SK-N-SH (cell line): ENCODE data around the gene CAMK2D. TPM values are rescaled to one million over a fixed set of nuclear protein-coding genes. Genes with fewer than 3 reads are reported as not detected.

Experiments used
- CTCF ChIA-PET: fragments of 300-600, 350-600 bp; formaldehyde crosslinking; extraction: SDS; loops from one replicate; lab custom pipeline; 2021; lab: Yijun Ruan, JAX
- POLR2A ChIA-PET: fragments of 350-600 bp; sonication (Branson Sonifier 250); formaldehyde crosslinking; extraction: SDS; loops from one replicate; lab custom pipeline; 2020; ENCODE audit warnings: antibody characterized with exemption, inconsistent platforms; lab: Yijun Ruan, JAX
- DNase-seq: peaks from one replicate; pipeline ENCODE4 v3.0.0; 2012
- H2AFZ ChIP-seq: fragments of 200-600 bp; sonication (generic); 2 replicates; pipeline ENCODE4 v1.8.1; 2016; ENCODE audit warnings: antibody characterized with exemption, mild to moderate bottlenecking, low read depth
- H3F3A ChIP-seq: fragments of 200-600 bp; sonication (generic); replicated peaks from 2 replicates; pipeline ENCODE3; 2016; ENCODE audit warnings: antibody characterized with exemption, mild to moderate bottlenecking; ENCODE audit not compliant: insufficient read depth
- H3K27ac ChIP-seq, 2 experiments: fragments of 200-500 bp in 1 of 2; fragments of 200-600 bp in 1 of 2; sonication (Bioruptor generic) in 1 of 2; sonication (generic), shearing (Covaris generic) in 1 of 2; 2 replicates each; pipeline versions ENCODE4 v1.5.1 to v1.6.1; 2014 to 2016; ENCODE audit warnings: low read depth in 2 of 2, inconsistent platforms in 1 of 2, low read length in 1 of 2, mild to moderate bottlenecking in 1 of 2, mixed read lengths in 1 of 2
- H3K27me3 ChIP-seq: fragments of 200-600 bp; sonication (generic), shearing (Covaris generic); 2 replicates; pipeline ENCODE4 v1.6.1; 2016; ENCODE audit warnings: mixed run types; ENCODE audit not compliant: insufficient read depth
- H3K36me3 ChIP-seq, 2 experiments: fragments of 200-500 bp in 1 of 2; fragments of 200-600 bp in 1 of 2; sonication (Bioruptor generic) in 1 of 2; sonication (generic) in 1 of 2; replicated peaks in 1 of 2; 2 replicates each; pipeline versions ENCODE3 to v1.5.1; 2014 to 2016; ENCODE audit warnings: low read length in 1 of 2, mild to moderate bottlenecking in 1 of 2; ENCODE audit not compliant: insufficient read depth in 2 of 2, control insufficient read depth in 1 of 2
- H3K4me1 ChIP-seq, 2 experiments: fragments of 200-500 bp in 1 of 2; fragments of 200-600 bp in 1 of 2; sonication (Bioruptor generic) in 1 of 2; sonication (generic), shearing (Covaris generic) in 1 of 2; 2 replicates each; pipeline versions ENCODE4 v1.5.1 to v1.6.1; 2014 to 2016; ENCODE audit warnings: low read depth in 1 of 2, low read length in 1 of 2, mixed run types in 1 of 2; ENCODE audit not compliant: insufficient read depth in 2 of 2, control insufficient read depth in 1 of 2
- H3K4me2 ChIP-seq: fragments of 200-600 bp; sonication (generic), shearing (Covaris generic); 2 replicates; pipeline ENCODE4 v1.6.1; 2017; ENCODE audit warnings: mixed run types
- H3K4me3 ChIP-seq, 2 experiments: fragments of 200-500 bp in 1 of 2; fragments of 200-600 bp in 1 of 2; sonication (Bioruptor generic) in 1 of 2; sonication (generic), shearing (Covaris generic) in 1 of 2; 2 replicates each; pipeline versions ENCODE4 v1.5.1 to v1.8.1; 2014 to 2016; ENCODE audit warnings: low read depth in 2 of 2, inconsistent platforms in 1 of 2, low read length in 1 of 2, mild to moderate bottlenecking in 1 of 2, mixed read lengths in 1 of 2, moderate library complexity in 1 of 2
- H3K79me2 ChIP-seq: fragments of 200-600 bp; sonication (generic); 2 replicates; pipeline ENCODE4 v1.8.1; 2017; ENCODE audit warnings: mild to moderate bottlenecking; ENCODE audit not compliant: insufficient read depth
- H3K9ac ChIP-seq: fragments of 200-600 bp; sonication (generic); 2 replicates; pipeline ENCODE4 v1.6.1; 2017; ENCODE audit warnings: mixed run types
- H3K9me2 ChIP-seq: fragments of 200-600 bp; sonication (generic); 2 replicates; pipeline ENCODE4 v1.6.1; 2017; ENCODE audit warnings: mixed run types
- H3K9me3 ChIP-seq: fragments of 200-600 bp; sonication (generic); 2 replicates; pipeline ENCODE4 v1.6.1; 2017; ENCODE audit warnings: mixed run types, mild to moderate bottlenecking, moderate library complexity
- H4K20me1 ChIP-seq: fragments of 200-600 bp; sonication (generic); 2 replicates; pipeline ENCODE4 v1.6.1; 2017; ENCODE audit warnings: mild to moderate bottlenecking, mixed run types; ENCODE audit not compliant: insufficient read depth
- CTCF ChIP-seq: fragments of 200-600 bp; sonication (generic); IDR thresholded peaks from 2 replicates; pipeline ENCODE4 v1.6.1; 2017; ENCODE audit warnings: antibody characterized with exemption, mild to moderate bottlenecking, moderate library complexity
- ELF1 ChIP-seq: IDR thresholded peaks from 2 replicates; pipeline ENCODE4 v1.4.0; 2012
- FOSL2 ChIP-seq: IDR thresholded peaks from 2 replicates; pipeline ENCODE4 v1.4.0; 2012; ENCODE audit warnings: low read depth, mild to moderate bottlenecking, moderate library complexity, borderline replicate concordance
- FOXJ3 ChIP-seq: sonication (generic); formaldehyde crosslinking; IDR thresholded peaks from 2 replicates; pipeline ENCODE4 v1.5.1; 2020; ENCODE audit warnings: mild to moderate bottlenecking, missing genetic modification reagents
- JUND ChIP-seq: IDR thresholded peaks from 2 replicates; pipeline ENCODE4 v1.4.0; 2012
- MAX ChIP-seq: IDR thresholded peaks from 2 replicates; pipeline ENCODE4 v1.4.0; 2012; ENCODE audit warnings: low read depth
- MEF2A ChIP-seq: IDR thresholded peaks from 2 replicates; pipeline ENCODE4 v1.4.0; 2012; ENCODE audit warnings: low read depth, borderline replicate concordance
- MXI1 ChIP-seq: IDR thresholded peaks from 2 replicates; pipeline ENCODE4 v1.6.1; 2012; ENCODE audit warnings: mild to moderate bottlenecking, low read depth, low read length, improper control_type of control experiment
- NFIC ChIP-seq: IDR thresholded peaks from 2 replicates; pipeline ENCODE4 v1.4.0; 2012; ENCODE audit warnings: borderline replicate concordance
- POLR2AphosphoS5 ChIP-seq: IDR thresholded peaks from 2 replicates; pipeline ENCODE4 v1.6.1; 2012; ENCODE audit warnings: low read depth, low read length
- RAD21 ChIP-seq: IDR thresholded peaks from 2 replicates; pipeline ENCODE4 v1.6.1; 2012; ENCODE audit warnings: mild to moderate bottlenecking, low read length
- REST ChIP-seq: IDR thresholded peaks from 2 replicates; pipeline ENCODE4 v1.6.1; 2012; ENCODE audit warnings: mild to moderate bottlenecking, low read depth, low read length, moderate library complexity
- SIN3A ChIP-seq: IDR thresholded peaks from 2 replicates; pipeline ENCODE4 v1.6.1; 2012; ENCODE audit warnings: low read depth, mild to moderate bottlenecking, low read length, moderate library complexity, borderline replicate concordance
- TAF1 ChIP-seq: IDR thresholded peaks from 2 replicates; pipeline ENCODE4 v1.6.1; 2012; ENCODE audit warnings: low read depth, mild to moderate bottlenecking, low read length, moderate library complexity, borderline replicate concordance
- TCF12 ChIP-seq: IDR thresholded peaks from 2 replicates; pipeline ENCODE4 v1.4.0; 2012
- YY1 ChIP-seq: IDR thresholded peaks from 2 replicates; pipeline ENCODE4 v1.4.0; 2012; ENCODE audit warnings: low read depth, mild to moderate bottlenecking
- polyA plus RNA-seq, 3 experiments: library from polyadenylated mRNA; depleted of rRNA; stranded (reverse); fragments of >200 nt; gene quantifications; 2 replicates each; pipeline ENCODE4 v1.2.3, GENCODE V29; 2012

Gene CAMK2D
- polyA plus RNA-seq, 1 of the 3 experiments (the other 2 are of a cell fraction), result 17.0 TPM

GRCh38 chr4:113788888-113789287, 27.4 kb upstream of the CAMK2D start:
- ChIA-PET CTCF (interaction anchor here (0.6 to 0.7 kb wide), 3 partner anchors 8 to 241 kb away, joined by 3 read pairs; no protein-coding TSS in a partner anchor), POLR2A (no interaction called here)
- no peak overlapping the region for H3K27ac ChIP-seq
- TF ChIP-seq POLR2AphosphoS5, result no peak
- TF ChIP-seq MEF2A, result no peak
- no peak for TF ChIP-seq JUND
- no peak for TF ChIP-seq MXI1
- TF ChIP-seq TAF1, result no peak
- TF ChIP-seq FOSL2, result no peak
- TF ChIP-seq TCF12, result no peak
- TF ChIP-seq YY1, result no peak
- TF ChIP-seq MAX, result no peak
- no peak for TF ChIP-seq REST
- no peak for TF ChIP-seq NFIC
- TF ChIP-seq ELF1, result no peak
- TF ChIP-seq FOXJ3 (CRISPR knock-in tag), result no peak
- TF ChIP-seq RAD21, result no peak
- TF ChIP-seq SIN3A, result no peak
- no peak for TF ChIP-seq CTCF
- H4K20me1 ChIP-seq, result no peaks in the 10 kb centered on the region
- no peaks in the 10 kb centered on the region for H3K27me3 ChIP-seq
- no peak overlapping the region for H3K4me2 ChIP-seq
- DNase-seq, result no peak
- no peak overlapping the region for H3K4me3 ChIP-seq
- H3K4me1 ChIP-seq, result peaks cover 0 to 12% of the 10 kb centered on the region in 2 experiments; a peak in 1 of 4 replicates
- no peaks in the 10 kb centered on the region for H3K36me3 ChIP-seq
- no peak overlapping the region for H2AFZ ChIP-seq
- H3K9me3 ChIP-seq, result no peaks in the 10 kb centered on the region
- no peak overlapping the region for H3K9ac ChIP-seq
- no peaks in the 10 kb centered on the region for H3K9me2 ChIP-seq
- H3F3A ChIP-seq, result peaks cover 9% of the 10 kb centered on the region
- H3K79me2 ChIP-seq, result no peaks in the 10 kb centered on the region
